Measurements from ENCODE around the gene DDHD1. TPM values are rescaled to one million over a fixed set of nuclear protein-coding genes. Genes with fewer than 3 reads are reported as not detected.
A peak's percentile ranks its signal among the peaks of the same experiment; 100 is the strongest.

Gene DDHD1
- polyA plus RNA-seq, 1 of the 3 experiments (the other 2 are of a cell fraction) = 1.9 TPM

DNA sequence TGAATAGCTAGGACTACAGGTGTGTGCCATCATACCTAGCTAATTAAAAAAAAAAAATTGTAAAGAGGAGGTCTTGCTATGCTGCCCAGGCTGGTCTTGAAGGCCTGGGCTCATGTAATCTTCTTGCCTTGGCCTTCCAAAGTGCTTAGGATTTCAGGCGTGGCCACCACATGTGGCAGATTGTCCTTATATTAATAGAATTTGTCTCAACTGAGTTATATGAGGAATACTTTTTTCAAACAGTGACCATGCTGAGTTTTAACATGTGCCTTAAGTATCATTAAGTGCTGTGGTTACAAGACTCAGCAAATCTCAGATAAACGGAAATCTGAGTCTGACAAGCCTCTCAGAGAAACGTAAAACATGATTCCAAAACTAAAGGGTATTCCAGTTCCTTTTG, 119.1 kb downstream of the DDHD1 start (continued):
- TF ChIP-seq SIN3A (IDR thresholded peaks at IDR 0.05; ENCODE audit: borderline replicate concordance, low read depth, low read length) (no peak), SMC3 (IDR thresholded peaks at IDR 0.05; ENCODE audit: low read depth, low read length) (no peak), EZH2phosphoT487 (IDR thresholded peaks at IDR 0.05; ENCODE audit: borderline replicate concordance, low read depth) (no peak), FOXJ3 (CRISPR knock-in tag; IDR thresholded peaks at IDR 0.05) (no peak)
- TF ChIP-seq, protein P1, sequence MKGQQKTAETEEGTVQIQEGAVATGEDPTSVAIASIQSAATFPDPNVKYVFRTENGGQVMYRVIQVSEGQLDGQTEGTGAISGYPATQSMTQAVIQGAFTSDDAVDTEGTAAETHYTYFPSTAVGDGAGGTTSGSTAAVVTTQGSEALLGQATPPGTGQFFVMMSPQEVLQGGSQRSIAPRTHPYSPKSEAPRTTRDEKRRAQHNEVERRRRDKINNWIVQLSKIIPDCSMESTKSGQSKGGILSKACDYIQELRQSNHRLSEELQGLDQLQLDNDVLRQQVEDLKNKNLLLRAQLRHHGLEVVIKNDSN (IDR thresholded peaks at IDR 0.05; ENCODE audit: borderline replicate concordance, low read depth) = no peak
- TF ChIP-seq, protein P2, sequence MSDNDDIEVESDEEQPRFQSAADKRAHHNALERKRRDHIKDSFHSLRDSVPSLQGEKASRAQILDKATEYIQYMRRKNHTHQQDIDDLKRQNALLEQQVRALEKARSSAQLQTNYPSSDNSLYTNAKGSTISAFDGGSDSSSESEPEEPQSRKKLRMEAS (IDR thresholded peaks at IDR 0.05; ENCODE audit: low read depth) = no peak

DNA sequence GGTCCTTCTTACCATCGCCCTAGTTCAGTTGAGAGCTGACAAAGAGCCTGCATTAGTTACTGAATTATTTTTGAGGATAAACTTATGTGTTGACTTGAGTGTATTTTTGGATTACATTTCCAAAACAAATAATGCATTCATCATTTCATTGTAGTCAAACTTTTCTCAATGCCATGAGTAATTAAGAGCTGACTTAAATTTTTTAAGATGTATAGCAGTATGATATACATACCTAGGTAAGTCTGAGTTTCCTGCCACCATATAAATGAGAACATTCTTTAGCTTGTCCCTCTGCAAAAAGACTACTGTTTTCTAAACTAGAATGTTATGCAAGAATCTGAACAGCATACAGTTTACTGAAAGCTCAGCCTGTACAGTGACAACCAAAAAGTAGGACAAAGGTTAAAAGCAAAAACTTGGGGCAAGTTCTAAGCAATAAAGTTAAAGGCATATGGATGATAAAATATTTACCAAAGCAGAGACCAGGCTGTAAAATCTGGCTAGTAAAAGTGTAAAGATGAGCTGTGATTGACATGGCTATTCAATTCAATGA, 120.2 kb downstream of the DDHD1 start:
- Histone ChIP-seq H3K9ac (no peak overlapping the region), H3K36me3 (replicated peaks in 1 of 2; ENCODE audit: control insufficient read depth in 1 of 2, insufficient read depth in 2 of 2, low read length in 1 of 2) (peaks cover 0 to 12% of the 10 kb centered on the region in 2 experiments), H3K4me2 (0 out of 2 replicates have a peak overlapping the region, but pooled peaks have one; percentile 12), H3F3A (replicated peaks; ENCODE audit: insufficient read depth) (peaks cover 13% of the 10 kb centered on the region), H3K27ac (ENCODE audit: low read depth in 2 of 2, low read length in 1 of 2) (peak overlapping the region in 1 of 2 experiments; percentile 52; a peak in 3 of 4 replicates), H3K79me2 (ENCODE audit: insufficient read depth) (no peaks in the 10 kb centered on the region), H3K4me3 (ENCODE audit: low read depth in 2 of 2, low read length in 1 of 2) (no peak overlapping the region), H3K4me1 (ENCODE audit: control insufficient read depth in 1 of 2, insufficient read depth in 2 of 2, low read depth in 1 of 2, low read length in 1 of 2) (peaks cover 0 to 17% of the 10 kb centered on the region in 2 experiments; a peak in 3 of 4 replicates), H3K9me3 (no peaks in the 10 kb centered on the region), H4K20me1 (ENCODE audit: insufficient read depth) (no peaks in the 10 kb centered on the region), H2AFZ (ENCODE audit: low read depth) (no peak overlapping the region), H3K9me2 (no peaks in the 10 kb centered on the region), H3K27me3 (ENCODE audit: insufficient read depth) (no peaks in the 10 kb centered on the region)
- TF ChIP-seq SMC3 (IDR thresholded peaks at IDR 0.05; ENCODE audit: low read depth, low read length) = no peak
- TF ChIP-seq EP300 (IDR thresholded peaks at IDR 0.05; ENCODE audit: borderline replicate concordance in 1 of 2, low read depth in 1 of 2, low read length in 1 of 2) = no peak
- TF ChIP-seq NFIC (IDR thresholded peaks at IDR 0.05; ENCODE audit: borderline replicate concordance) = no peak
- no peak for TF ChIP-seq GATA2 (CRISPR knock-in tag; IDR thresholded peaks at IDR 0.05)
- TF ChIP-seq TCF12 (IDR thresholded peaks at IDR 0.05) = no peak
- no peak for TF ChIP-seq TEAD4 (IDR thresholded peaks at IDR 0.05; ENCODE audit: borderline replicate concordance, insufficient read depth)
- TF ChIP-seq, protein P3, sequence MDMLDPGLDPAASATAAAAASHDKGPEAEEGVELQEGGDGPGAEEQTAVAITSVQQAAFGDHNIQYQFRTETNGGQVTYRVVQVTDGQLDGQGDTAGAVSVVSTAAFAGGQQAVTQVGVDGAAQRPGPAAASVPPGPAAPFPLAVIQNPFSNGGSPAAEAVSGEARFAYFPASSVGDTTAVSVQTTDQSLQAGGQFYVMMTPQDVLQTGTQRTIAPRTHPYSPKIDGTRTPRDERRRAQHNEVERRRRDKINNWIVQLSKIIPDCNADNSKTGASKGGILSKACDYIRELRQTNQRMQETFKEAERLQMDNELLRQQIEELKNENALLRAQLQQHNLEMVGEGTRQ (IDR thresholded peaks at IDR 0.05; ENCODE audit: borderline replicate concordance, low read depth, low read length) = no peak
- TF ChIP-seq, protein P4, sequence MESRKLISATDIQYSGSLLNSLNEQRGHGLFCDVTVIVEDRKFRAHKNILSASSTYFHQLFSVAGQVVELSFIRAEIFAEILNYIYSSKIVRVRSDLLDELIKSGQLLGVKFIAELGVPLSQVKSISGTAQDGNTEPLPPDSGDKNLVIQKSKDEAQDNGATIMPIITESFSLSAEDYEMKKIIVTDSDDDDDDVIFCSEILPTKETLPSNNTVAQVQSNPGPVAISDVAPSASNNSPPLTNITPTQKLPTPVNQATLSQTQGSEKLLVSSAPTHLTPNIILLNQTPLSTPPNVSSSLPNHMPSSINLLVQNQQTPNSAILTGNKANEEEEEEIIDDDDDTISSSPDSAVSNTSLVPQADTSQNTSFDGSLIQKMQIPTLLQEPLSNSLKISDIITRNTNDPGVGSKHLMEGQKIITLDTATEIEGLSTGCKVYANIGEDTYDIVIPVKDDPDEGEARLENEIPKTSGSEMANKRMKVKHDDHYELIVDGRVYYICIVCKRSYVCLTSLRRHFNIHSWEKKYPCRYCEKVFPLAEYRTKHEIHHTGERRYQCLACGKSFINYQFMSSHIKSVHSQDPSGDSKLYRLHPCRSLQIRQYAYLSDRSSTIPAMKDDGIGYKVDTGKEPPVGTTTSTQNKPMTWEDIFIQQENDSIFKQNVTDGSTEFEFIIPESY (IDR thresholded peaks at IDR 0.05; ENCODE audit: borderline replicate concordance, low read depth) = no peak
- TF ChIP-seq ELF1 (IDR thresholded peaks at IDR 0.05) = no peak
- TF ChIP-seq, protein P5, sequence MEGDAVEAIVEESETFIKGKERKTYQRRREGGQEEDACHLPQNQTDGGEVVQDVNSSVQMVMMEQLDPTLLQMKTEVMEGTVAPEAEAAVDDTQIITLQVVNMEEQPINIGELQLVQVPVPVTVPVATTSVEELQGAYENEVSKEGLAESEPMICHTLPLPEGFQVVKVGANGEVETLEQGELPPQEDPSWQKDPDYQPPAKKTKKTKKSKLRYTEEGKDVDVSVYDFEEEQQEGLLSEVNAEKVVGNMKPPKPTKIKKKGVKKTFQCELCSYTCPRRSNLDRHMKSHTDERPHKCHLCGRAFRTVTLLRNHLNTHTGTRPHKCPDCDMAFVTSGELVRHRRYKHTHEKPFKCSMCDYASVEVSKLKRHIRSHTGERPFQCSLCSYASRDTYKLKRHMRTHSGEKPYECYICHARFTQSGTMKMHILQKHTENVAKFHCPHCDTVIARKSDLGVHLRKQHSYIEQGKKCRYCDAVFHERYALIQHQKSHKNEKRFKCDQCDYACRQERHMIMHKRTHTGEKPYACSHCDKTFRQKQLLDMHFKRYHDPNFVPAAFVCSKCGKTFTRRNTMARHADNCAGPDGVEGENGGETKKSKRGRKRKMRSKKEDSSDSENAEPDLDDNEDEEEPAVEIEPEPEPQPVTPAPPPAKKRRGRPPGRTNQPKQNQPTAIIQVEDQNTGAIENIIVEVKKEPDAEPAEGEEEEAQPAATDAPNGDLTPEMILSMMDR (IDR thresholded peaks at IDR 0.05) = no peak
- TF ChIP-seq, protein P6, sequence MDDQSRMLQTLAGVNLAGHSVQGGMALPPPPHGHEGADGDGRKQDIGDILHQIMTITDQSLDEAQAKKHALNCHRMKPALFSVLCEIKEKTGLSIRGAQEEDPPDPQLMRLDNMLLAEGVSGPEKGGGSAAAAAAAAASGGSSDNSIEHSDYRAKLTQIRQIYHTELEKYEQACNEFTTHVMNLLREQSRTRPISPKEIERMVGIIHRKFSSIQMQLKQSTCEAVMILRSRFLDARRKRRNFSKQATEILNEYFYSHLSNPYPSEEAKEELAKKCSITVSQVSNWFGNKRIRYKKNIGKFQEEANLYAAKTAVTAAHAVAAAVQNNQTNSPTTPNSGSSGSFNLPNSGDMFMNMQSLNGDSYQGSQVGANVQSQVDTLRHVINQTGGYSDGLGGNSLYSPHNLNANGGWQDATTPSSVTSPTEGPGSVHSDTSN (IDR thresholded peaks at IDR 0.05) = no peak
- no peak for TF ChIP-seq RXRA (IDR thresholded peaks at IDR 0.05; ENCODE audit: borderline replicate concordance, low read depth)
- no peak for TF ChIP-seq YY1 (IDR thresholded peaks at IDR 0.05; ENCODE audit: low read depth)
- TF ChIP-seq RAD21 (IDR thresholded peaks at IDR 0.05; ENCODE audit: low read length) = no peak
- TF ChIP-seq CHD2 (IDR thresholded peaks at IDR 0.05; ENCODE audit: low read length, partially characterized antibody) = no peak
- no peak for TF ChIP-seq RCOR1 (IDR thresholded peaks at IDR 0.05; ENCODE audit: low read length)
- TF ChIP-seq MEF2A (IDR thresholded peaks at IDR 0.05; ENCODE audit: borderline replicate concordance, low read depth) = no peak
- no peak for TF ChIP-seq GABPA (IDR thresholded peaks at IDR 0.05; ENCODE audit: low read depth)
- TF ChIP-seq RFX5 (IDR thresholded peaks at IDR 0.05; ENCODE audit: low read length) = no peak
- POLR2A ChIA-PET = no interaction called here
- WGBS (ENCODE audit: low lambda C conversion rate) = 79% methylated on average over 1 of the region's 1 CpG
- CTCF ChIA-PET = interaction anchor here (1.5 kb wide), 2 partner anchors 9 to 21 kb away, joined by 3 read pairs; no protein-coding TSS in a partner anchor
- no peak for DNase-seq

Measured in SK-N-SH (cell line).